Left cardiac atrium (tissue), 4 donors: ENCODE data around the gene PHF21A. TPM values are rescaled to one million over a fixed set of nuclear protein-coding genes. Genes with fewer than 3 reads are reported as not detected.

Experiments used
- ATAC-seq, 2 donors: fragments of 200-7000 bp; cut with Tn5 transposase; one replicate each; pipeline ENCODE4 v1.9.1; 2020; ENCODE audit warnings: mild to moderate bottlenecking in 2 of 2, moderate library complexity in 2 of 2
- DNase-seq: peaks from one replicate; pipeline ENCODE4 v3.0.0-alpha.2; 2020
- intact Hi-C, 2 donors: fragments of 100-400 bp; cut with DNase I; formaldehyde crosslinking; loops; one replicate each; pipeline versions ENCODE4 v1.14.1 to v1.15.1; 2022 to 2023
- total RNA-seq, 2 donors: library from RNA; stranded (reverse); fragmentation: NEBNext Ultra II Directional; extraction: Animal tissue kit (Norgen Biotek cat#: 25700); gene quantifications; one replicate each; pipeline ENCODE4 v1.2.1, GENCODE V29; 2021
- donor health status: DM: no; HTN: yes; CAD: no.
- donor health status: DM: no; HTN: yes; CAD: no; lungs with severe emphysema.
- donor health status: DM: yes; HTN: yes; CAD: no.
- donor health status: Dilated cardiomyopathy.

Gene PHF21A
- total RNA-seq, 2 donors from 2014 or later = 39.7 to 40.4 TPM

DNA sequence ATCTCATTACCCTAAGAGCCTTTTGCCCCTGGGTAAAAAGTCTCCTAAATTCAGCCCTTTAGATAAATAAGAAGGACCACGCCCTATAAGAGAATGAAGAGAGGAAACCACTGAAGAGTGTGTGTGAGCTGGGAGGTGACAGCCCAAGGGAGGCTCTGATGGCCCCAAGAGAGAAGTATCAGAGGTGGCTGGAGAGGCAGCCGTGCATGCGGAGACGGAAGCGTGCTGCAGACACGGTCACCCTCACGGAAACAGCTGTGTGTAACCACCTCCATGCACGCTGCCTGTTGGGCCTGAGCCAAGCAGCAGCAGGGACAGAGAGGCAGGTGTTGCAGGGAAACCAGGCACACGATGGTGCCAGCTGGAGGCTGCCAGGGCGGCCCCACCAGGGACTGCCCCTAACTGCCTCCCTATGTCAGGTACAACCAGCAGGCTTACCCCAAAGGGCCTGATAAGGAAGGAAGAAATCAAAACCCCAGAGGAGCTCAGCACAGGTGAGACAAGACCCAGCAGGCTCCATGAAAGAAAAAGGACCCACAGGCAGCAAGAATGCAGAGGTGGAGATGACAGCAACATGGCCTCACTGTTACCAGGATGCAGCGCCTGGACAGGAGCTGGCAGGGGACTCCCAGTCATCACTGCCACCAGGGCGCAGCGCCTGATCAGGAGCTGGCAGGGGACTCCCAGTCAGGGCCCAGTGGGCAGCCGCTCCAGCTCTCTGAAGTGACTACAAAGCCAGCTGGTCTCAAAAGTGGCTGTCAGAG lies 191.0 kb downstream of the PHF21A start:
- intact Hi-C loops = no loop called here
- ATAC-seq = peak; percentile 54 to 59

GRCh38 chr11:45929486-45930030 lies 191.7 kb downstream of the PHF21A start:
- peak in 1 of 2 donors; percentile 4 for ATAC-seq
- no peak for DNase-seq
- intact Hi-C loops = no loop called here

More for the DNA sequence above, 191.0 kb downstream of the PHF21A start:
- DNase-seq = no peak

- no peak for DNase-seq
- no peak for ATAC-seq
- intact Hi-C loops = no loop called here
Observed at GRCh38 chr11:45928535-45929215, 192.6 kb downstream of the PHF21A start.

GRCh38 chr11:45927684-45928413 lies 193.4 kb downstream of the PHF21A start:
- no peak for ATAC-seq
- DNase-seq = no peak
- intact Hi-C loops = no loop called here

GRCh38 chr11:45927332-45927683 lies 193.9 kb downstream of the PHF21A start:
- no peak for DNase-seq

GRCh38 chr11:45926536-45927331 lies 194.5 kb downstream of the PHF21A start:
- intact Hi-C loops = no loop called here
- DNase-seq (no peak), ATAC-seq (no peak)

More at GRCh38 chr11:45927332-45927683, 193.9 kb downstream of the PHF21A start:
- ATAC-seq = no peak
- intact Hi-C loops = no loop called here

GRCh38 chr11:45926001-45926401 lies 195.3 kb downstream of the PHF21A start:
- intact Hi-C loops = no loop called here
- no peak for DNase-seq
- no peak for ATAC-seq

DNA sequence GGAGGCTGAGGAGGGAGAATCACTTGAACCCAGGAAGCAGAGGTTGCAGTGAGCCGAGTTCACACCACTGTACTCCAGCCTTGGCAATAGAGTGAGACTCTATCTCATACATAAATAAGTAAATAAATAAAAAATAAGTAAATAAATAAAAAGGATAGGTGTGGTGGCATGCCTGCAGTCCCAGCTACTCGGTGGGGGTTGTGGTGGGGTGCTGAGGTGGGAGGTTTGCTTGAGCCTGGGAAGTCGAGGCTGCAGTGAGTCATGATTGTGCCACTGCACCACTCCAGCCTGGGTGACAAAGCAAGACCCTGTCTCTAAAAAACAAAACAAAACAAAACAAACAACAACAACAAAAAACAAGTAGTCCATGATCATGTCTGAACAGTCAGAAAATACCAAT lies 195.7 kb downstream of the PHF21A start:
- DNase-seq (no peak), ATAC-seq (no peak)
- intact Hi-C loops = no loop called here

DNA sequence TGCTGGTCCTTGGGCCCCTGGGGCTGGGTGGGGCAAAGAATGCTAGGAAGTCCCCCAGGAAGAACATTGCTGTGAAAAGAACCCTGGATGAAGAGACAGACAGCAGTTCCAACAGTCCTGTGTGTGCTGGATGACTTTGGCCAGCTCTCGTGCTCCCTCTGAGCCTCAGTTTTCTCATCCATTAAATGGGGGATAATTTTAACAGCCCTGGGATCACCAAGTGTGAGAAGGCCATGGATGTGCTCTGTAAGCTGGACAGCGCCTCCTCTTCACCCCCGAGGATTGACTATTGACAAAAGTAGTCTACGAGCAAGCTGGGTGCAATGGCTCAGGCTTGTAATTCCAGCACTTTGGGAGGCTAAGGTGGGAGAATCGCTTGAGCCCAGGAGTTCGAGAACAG lies 196.3 kb downstream of the PHF21A start:
- no peak for ATAC-seq
- intact Hi-C loops = no loop called here
- DNase-seq = no peak

DNA sequence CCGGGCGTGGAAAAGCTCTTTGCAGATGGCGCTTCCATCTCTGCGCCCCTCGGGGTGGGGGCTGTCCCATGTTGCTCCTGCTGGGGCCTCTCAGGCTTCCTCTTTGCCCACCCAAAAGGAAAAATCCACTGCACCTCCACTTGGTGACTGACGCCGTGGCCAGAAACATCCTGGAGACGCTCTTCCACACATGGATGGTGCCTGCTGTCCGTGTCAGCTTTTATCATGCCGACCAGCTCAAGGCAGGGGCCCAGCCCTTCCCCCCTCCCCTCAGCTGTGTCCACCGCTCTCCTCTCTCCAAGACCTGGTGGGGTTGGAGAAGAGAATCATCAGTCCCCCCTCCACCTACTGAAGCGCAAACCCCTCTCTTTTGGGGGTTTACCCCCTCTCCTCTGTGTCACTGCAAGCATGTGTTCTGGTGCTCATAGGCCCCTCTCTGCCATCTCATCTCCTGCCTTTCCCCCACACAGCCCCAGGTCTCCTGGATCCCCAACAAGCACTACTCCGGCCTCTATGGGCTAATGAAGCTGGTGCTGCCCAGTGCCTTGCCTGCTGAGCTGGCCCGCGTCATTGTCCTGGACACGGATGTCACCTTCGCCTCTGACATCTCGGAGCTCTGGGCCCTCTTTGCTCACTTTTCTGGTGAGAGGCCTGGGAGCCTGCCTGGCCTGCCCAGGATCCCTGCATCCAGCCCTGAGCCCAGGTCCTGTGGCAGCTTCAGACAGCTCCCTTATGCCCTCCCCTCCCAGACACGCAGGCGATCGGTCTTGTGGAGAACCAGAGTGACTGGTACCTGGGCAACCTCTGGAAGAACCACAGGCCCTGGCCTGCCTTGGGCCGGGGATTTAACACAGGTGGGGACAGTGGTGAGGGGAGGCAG lies 197.0 kb downstream of the PHF21A start:
- intact Hi-C loops = no loop called here
- ATAC-seq = no peak
- DNase-seq = no peak

- intact Hi-C loops = no loop called here
- ATAC-seq (no peak), DNase-seq (no peak)
Observed at GRCh38 chr11:45922425-45923082, 198.7 kb downstream of the PHF21A start, which contains the start of gene LARGE2. Gene LARGE2 (plus strand): TSS chr11:45922656. CDS start chr11:45922883, 227 bp downstream.

DNA sequence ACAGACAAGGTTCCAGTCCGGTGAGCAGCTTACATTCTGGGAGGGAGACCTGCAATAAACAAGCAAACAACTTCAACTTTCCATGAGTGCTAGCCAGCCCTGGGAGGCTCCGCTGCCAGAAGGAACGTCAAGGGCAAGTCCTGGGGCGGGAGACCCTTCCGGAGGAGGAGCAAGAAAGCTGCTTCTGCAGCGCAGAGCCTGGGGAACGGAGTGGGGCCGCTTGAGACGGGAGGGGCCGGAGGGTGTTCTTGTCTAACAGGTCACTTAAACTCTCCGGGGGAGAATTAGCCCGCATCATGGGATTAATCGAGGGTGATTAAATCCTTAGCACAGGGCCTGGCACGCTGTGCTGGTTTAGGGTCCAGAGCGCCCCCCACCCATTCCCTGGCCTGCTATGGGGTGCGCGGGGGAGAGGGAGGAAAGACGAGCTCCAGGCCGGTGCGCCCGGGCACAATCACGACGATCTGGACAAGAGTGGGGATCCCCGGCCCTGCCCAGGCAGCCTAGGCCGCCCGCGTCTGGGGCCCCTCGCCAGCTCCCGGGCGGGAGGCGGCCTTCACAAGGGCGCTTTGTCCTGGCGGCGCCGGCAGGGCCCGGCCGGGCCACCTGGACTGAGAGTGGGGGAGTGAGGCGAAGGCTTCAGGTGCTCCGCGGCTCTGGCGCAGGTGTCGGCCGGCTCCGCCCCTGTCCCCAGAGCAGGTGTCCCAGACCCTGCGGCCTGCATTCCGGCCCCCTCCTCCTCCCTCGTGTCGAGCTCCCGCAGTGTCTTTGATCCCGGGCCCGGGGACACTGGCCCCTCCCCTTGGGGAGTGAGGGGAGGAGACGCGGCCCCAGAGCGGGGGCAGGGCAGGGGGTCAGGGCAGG lies 199.5 kb downstream of the PHF21A start:
- intact Hi-C loops = no loop called here
- ATAC-seq = no peak
- DNase-seq = no peak

- ATAC-seq (no peak), DNase-seq (peak; percentile 10)
- intact Hi-C loops = no loop called here
Observed at GRCh38 chr11:45920531-45921477, 200.4 kb downstream of the PHF21A start.

- peak; percentile 30 for DNase-seq
- intact Hi-C loops = no loop called here
- ATAC-seq = no peak
Observed at GRCh38 chr11:45919806-45920530, 201.3 kb downstream of the PHF21A start.
